Uterus (tissue), 4 donors: Measurements from ENCODE around the gene GALNTL6. TPM values are rescaled to one million over a fixed set of nuclear protein-coding genes. Genes with fewer than 3 reads are reported as not detected.

Source experiments
- DNase-seq, 2 donors: peaks; one replicate each; pipeline ENCODE4 v3.0.0-alpha.2; 2019 to 2020
- H3K27ac ChIP-seq, 2 donors: fragments of 200-600 bp; sonication (generic); 1 replicate in 1 of 2; 2 replicates in 1 of 2; pipeline ENCODE4 v1.5.1; 2016 to 2018
- H3K27me3 ChIP-seq, 2 donors: fragments of 200-600 bp; sonication (generic); one replicate each; pipeline ENCODE4 v1.5.1; 2018 to 2019; ENCODE audit warnings: control low read depth in 1 of 2
- H3K36me3 ChIP-seq, 2 donors: fragments of 200-600 bp; sonication (generic); one replicate each; pipeline ENCODE4 v1.5.1; 2019; ENCODE audit warnings: control low read depth in 1 of 2
- H3K4me1 ChIP-seq, 2 donors: fragments of 200-600 bp; sonication (generic); one replicate each; pipeline ENCODE4 v1.5.1; 2018 to 2019; ENCODE audit warnings: control low read depth in 1 of 2
- H3K4me3 ChIP-seq, 2 donors: fragments of 200-600 bp; sonication (generic); 1 replicate in 1 of 2; 2 replicates in 1 of 2; pipeline ENCODE4 v1.5.1; 2018 to 2019; ENCODE audit warnings: mild to moderate bottlenecking in 1 of 2
- H3K9me3 ChIP-seq, 2 donors: fragments of 200-600 bp; sonication (generic); one replicate each; pipeline ENCODE4 v1.5.1; 2019; ENCODE audit warnings: control low read depth in 1 of 2
- POLR2A ChIP-seq, 2 donors: fragments of 450-650 bp; IDR thresholded peaks; one replicate each; pipeline ENCODE4 v1.6.1; 2016; ENCODE audit warnings: antibody characterized with exemption in 2 of 2, mild to moderate bottlenecking in 1 of 2, moderate library complexity in 1 of 2
- intact Hi-C: fragments of 100-400 bp; cut with DNase I; formaldehyde crosslinking; loops from one replicate; pipeline ENCODE4 v1.15.1; 2023; ENCODE audit warnings: low total_unique reads
- total RNA-seq, 4 donors: library from RNA; depleted of rRNA in 3 of 4; stranded (reverse); fragments of >200 nt in 3 of 4; gene quantifications; one replicate each; pipeline versions ENCODE4 v1.1.0 to v1.2.4, GENCODE V29; 2014 to 2023
- TF ChIP-seq, protein P1 (sequence below), 4 experiments: fragments of 200-600 bp in 2 of 4; fragments of 450-650 bp in 2 of 4; sonication (generic) in 2 of 4; IDR thresholded peaks; one replicate each; pipeline ENCODE4 v1.5.1; 2016 to 2019; ENCODE audit warnings: antibody characterized with exemption in 4 of 4, mild to moderate bottlenecking in 2 of 4, moderate library complexity in 1 of 4
- donor health status: DM: yes; HTN: yes; CAD: no.

GALNTL6 gene
- total RNA-seq, 4 donors from 2014 or later, result 2.6 TPM; not detected in 3

DNA sequence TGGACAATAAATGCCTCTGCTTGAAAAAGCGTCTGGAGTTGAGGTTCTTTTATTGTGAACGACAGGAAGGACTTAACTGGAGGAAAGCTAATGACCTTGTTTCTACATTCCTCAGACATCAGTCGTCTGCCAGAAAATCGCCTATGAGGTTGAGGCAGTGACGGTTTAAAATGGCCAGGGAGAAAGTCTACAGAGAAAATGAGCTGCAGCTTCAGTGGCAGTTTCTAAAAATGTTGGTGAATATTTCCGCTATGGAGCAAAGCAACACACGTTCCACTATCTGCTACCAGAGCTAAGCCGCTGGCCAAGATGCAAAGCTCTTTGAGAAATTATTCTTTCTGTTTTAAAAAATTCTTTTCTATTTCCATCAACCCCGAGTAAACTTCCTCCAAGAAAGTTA, 1238.5 kb downstream of the GALNTL6 start:
- Histone ChIP-seq H3K36me3 (no peaks in the 10 kb centered on the region), H3K27me3 (no peaks in the 10 kb centered on the region), H3K9me3 (no peaks in the 10 kb centered on the region), H3K4me3 (peak overlapping the region in 1 of 2 donors; percentile 4), H3K27ac (no peak overlapping the region), H3K4me1 (no peaks in the 10 kb centered on the region)
- no peak for DNase-seq
- intact Hi-C loops, result no loop called here
- TF ChIP-seq, protein P1, sequence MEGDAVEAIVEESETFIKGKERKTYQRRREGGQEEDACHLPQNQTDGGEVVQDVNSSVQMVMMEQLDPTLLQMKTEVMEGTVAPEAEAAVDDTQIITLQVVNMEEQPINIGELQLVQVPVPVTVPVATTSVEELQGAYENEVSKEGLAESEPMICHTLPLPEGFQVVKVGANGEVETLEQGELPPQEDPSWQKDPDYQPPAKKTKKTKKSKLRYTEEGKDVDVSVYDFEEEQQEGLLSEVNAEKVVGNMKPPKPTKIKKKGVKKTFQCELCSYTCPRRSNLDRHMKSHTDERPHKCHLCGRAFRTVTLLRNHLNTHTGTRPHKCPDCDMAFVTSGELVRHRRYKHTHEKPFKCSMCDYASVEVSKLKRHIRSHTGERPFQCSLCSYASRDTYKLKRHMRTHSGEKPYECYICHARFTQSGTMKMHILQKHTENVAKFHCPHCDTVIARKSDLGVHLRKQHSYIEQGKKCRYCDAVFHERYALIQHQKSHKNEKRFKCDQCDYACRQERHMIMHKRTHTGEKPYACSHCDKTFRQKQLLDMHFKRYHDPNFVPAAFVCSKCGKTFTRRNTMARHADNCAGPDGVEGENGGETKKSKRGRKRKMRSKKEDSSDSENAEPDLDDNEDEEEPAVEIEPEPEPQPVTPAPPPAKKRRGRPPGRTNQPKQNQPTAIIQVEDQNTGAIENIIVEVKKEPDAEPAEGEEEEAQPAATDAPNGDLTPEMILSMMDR (IDR thresholded peaks at IDR 0.05), result no peak
- TF ChIP-seq POLR2A (IDR thresholded peaks at IDR 0.05), result no peak

DNA sequence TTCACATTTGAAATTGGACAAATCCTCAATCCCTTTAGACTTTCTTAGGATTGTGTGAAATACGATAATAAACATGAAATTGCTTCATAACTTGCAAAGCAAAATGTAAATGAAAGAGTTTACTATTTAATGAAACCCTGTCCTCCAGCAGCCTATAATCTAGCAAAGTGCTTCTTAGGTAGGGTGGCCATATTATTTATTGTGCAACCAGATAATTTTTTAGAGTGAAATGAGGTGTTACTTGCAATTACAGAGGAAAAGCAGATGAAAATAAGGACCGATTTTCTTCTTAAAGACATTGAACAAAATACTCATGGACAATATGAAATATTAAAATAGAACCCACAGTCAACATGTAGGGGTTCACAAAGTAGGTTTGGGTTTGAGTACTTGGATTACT, 1239.2 kb downstream of the GALNTL6 start:
- H3K4me1 ChIP-seq, result no peaks in the 10 kb centered on the region
- H3K27ac ChIP-seq, result no peak overlapping the region
- intact Hi-C loops, result no loop called here
- no peak for DNase-seq
- H3K27me3 ChIP-seq, result no peaks in the 10 kb centered on the region
- TF ChIP-seq, protein P1 (IDR thresholded peaks at IDR 0.05), result no peak
- TF ChIP-seq POLR2A (IDR thresholded peaks at IDR 0.05), result no peak
- H3K9me3 ChIP-seq, result no peaks in the 10 kb centered on the region
- no peaks in the 10 kb centered on the region for H3K36me3 ChIP-seq
- H3K4me3 ChIP-seq, result no peak overlapping the region

DNA sequence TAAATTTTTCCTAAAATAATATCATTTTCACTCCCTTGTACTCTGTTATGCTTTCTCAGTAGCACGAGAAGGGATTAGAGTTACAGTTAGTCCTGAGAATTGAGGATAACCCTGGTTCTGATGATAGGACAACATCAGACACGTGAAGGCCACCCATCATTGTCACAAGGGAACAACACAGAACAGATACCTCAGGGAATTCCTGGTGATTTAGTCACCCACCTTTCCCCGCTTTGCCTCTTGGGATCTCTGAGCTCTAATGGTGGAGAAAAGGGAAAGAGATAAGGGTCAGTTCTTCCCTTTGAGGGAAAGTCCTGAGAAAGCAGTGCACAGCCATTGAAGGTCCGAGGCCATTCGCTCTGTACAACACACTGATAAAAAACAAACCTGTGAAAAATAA, 1243.1 kb downstream of the GALNTL6 start:
- DNase-seq, result no peak
- Histone ChIP-seq H3K27me3 (no peaks in the 10 kb centered on the region), H3K27ac (no peak overlapping the region), H3K9me3 (no peaks in the 10 kb centered on the region), H3K36me3 (no peaks in the 10 kb centered on the region), H3K4me3 (no peak overlapping the region), H3K4me1 (no peaks in the 10 kb centered on the region)
- intact Hi-C loops, result no loop called here
- TF ChIP-seq POLR2A (IDR thresholded peaks at IDR 0.05), result no peak
- TF ChIP-seq, protein P1 (IDR thresholded peaks at IDR 0.05), result no peak

DNA sequence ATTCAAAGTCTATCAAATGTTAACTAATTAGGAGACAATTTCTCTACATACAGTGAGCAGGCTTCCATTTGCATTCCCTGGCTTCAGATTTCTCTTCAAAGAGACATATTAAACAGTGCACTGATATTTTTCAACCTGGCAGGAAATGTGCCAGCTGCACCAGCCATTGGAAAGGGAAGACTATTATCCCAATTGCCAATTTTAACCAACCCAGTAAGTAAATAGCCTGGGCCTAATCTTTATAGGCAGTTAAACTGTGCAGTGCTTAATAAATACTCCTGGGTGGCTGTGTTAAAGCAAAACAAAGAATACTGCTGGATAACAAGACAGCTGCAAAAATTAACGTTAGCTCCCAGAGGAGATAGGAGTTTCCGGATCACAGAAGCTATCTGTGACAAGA, 1243.5 kb downstream of the GALNTL6 start:
- no peaks in the 10 kb centered on the region for H3K4me1 ChIP-seq
- H3K9me3 ChIP-seq, result no peaks in the 10 kb centered on the region
- intact Hi-C loops, result no loop called here
- H3K36me3 ChIP-seq, result no peaks in the 10 kb centered on the region
- no peak overlapping the region for H3K4me3 ChIP-seq
- TF ChIP-seq, protein P1 (IDR thresholded peaks at IDR 0.05), result no peak
- no peak for TF ChIP-seq POLR2A (IDR thresholded peaks at IDR 0.05)
- no peak for DNase-seq
- H3K27ac ChIP-seq, result no peak overlapping the region
- no peaks in the 10 kb centered on the region for H3K27me3 ChIP-seq

DNA sequence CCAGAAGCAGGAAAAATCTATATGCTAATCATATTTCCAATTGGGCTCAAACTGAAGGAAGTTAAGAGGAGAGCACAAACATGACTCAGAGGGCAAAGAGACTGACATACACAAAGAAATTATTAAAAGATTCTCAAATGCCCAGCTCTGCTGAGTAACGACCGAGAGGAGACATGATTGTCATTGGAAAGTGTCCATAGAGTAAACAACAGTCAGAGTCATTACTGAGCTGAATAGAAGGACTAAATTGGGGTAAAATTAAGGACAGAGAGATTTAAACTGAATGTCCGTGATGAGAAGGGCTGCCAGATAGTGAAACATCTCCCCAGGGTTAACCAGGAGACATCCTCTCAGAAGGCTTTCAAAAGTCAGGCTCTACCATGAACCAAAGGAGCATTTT, 1244.2 kb downstream of the GALNTL6 start:
- DNase-seq, result no peak
- TF ChIP-seq, protein P1 (IDR thresholded peaks at IDR 0.05), result no peak
- no peak for TF ChIP-seq POLR2A (IDR thresholded peaks at IDR 0.05)
- no peaks in the 10 kb centered on the region for H3K4me1 ChIP-seq
- H3K27me3 ChIP-seq, result no peaks in the 10 kb centered on the region
- no peaks in the 10 kb centered on the region for H3K36me3 ChIP-seq
- intact Hi-C loops, result no loop called here
- no peak overlapping the region for H3K4me3 ChIP-seq
- H3K27ac ChIP-seq, result no peak overlapping the region
- no peaks in the 10 kb centered on the region for H3K9me3 ChIP-seq
